ENCODE results near the gene ATP6V1B1. TPM values are rescaled to one million over a fixed set of nuclear protein-coding genes. Genes with fewer than 3 reads are reported as not detected.

Gene ATP6V1B1
- total and polyA plus RNA-seq, 2 experiments from 2014 or later, result not detected

GRCh38 chr2:70887208-70887549, 48.5 kb upstream of the ATP6V1B1 start:
- Mint-ChIP-seq H3K9me3 (no peaks in the 10 kb centered on the region), H3K4me3 (peak overlapping the region; percentile 66), H3K27me3 (ENCODE audit: insufficient read depth, low read depth, poor library complexity) (peaks cover 98% of the 10 kb centered on the region), H3K36me3 (ENCODE audit: low read depth) (no peaks in the 10 kb centered on the region; the same call in 2 of the 3 replicates), H3K4me1 (peaks cover 28% of the 10 kb centered on the region), H3K27ac (no peak overlapping the region)
- Histone ChIP-seq H3K27me3 (ENCODE audit: insufficient read depth) (peaks cover 100% of the 10 kb centered on the region), H3K4me2 (peak overlapping the region; percentile 91), H3K79me2 (replicated peaks; ENCODE audit: insufficient read depth) (no peaks in the 10 kb centered on the region), H4K20me1 (replicated peaks; ENCODE audit: insufficient read depth) (peaks cover 40% of the 10 kb centered on the region), H3K27ac (ENCODE audit: low read depth) (no peak overlapping the region), H3F3A (replicated peaks; ENCODE audit: low read depth) (peaks cover 32% of the 10 kb centered on the region), H3K4me3 (peak overlapping the region; percentile 69), H3K9me2 (ENCODE audit: insufficient read depth) (no peaks in the 10 kb centered on the region), H2AFZ (peak overlapping the region; percentile 97), H3K4me1 (ENCODE audit: insufficient read depth) (peaks cover 46% of the 10 kb centered on the region), H3K36me3 (ENCODE audit: insufficient read depth) (no peaks in the 10 kb centered on the region)
- TF ChIP-seq CREB1 (CRISPR knock-in tag; IDR thresholded peaks at IDR 0.05; ENCODE audit: low read depth), result no peak
- no peak for TF ChIP-seq POLR2AphosphoS5 (IDR thresholded peaks at IDR 0.05; ENCODE audit: low read depth)
- peak; percentile 61 for TF ChIP-seq EZH2 (IDR thresholded peaks at IDR 0.05; ENCODE audit: low read depth, unreplicated experiment)
- no peak for TF ChIP-seq ZNF331 (CRISPR knock-in tag; IDR thresholded peaks at IDR 0.05; ENCODE audit: low read depth)
- no peak for TF ChIP-seq NANOG (IDR thresholded peaks at IDR 0.05; ENCODE audit: borderline replicate concordance)
- TF ChIP-seq EZH2phosphoT487 (IDR thresholded peaks at IDR 0.05; ENCODE audit: unreplicated experiment), result no peak
- DNase-seq (ENCODE audit: low spot score), result no peak
- ATAC-seq, result no peak

- Histone ChIP-seq H3K27me3 (ENCODE audit: insufficient read depth) (peaks cover 100% of the 10 kb centered on the region), H4K20me1 (replicated peaks; ENCODE audit: insufficient read depth) (peaks cover 43% of the 10 kb centered on the region), H2AFZ (peak overlapping the region; percentile 97), H3K9me2 (ENCODE audit: insufficient read depth) (no peaks in the 10 kb centered on the region), H3K36me3 (ENCODE audit: insufficient read depth) (no peaks in the 10 kb centered on the region), H3K79me2 (replicated peaks; ENCODE audit: insufficient read depth) (no peaks in the 10 kb centered on the region), H3K4me1 (ENCODE audit: insufficient read depth) (peaks cover 46% of the 10 kb centered on the region), H3K4me2 (peak overlapping the region; percentile 91), H3K27ac (ENCODE audit: low read depth) (no peak overlapping the region), H3F3A (replicated peaks; ENCODE audit: low read depth) (peaks cover 32% of the 10 kb centered on the region), H3K4me3 (peak overlapping the region; percentile 69)
- H3K4me3 Mint-ChIP-seq, result peak overlapping the region; percentile 66
- H3K27ac Mint-ChIP-seq, result no peak overlapping the region
- no peaks in the 10 kb centered on the region for H3K9me3 Mint-ChIP-seq
- peaks cover 98% of the 10 kb centered on the region for H3K27me3 Mint-ChIP-seq (ENCODE audit: insufficient read depth, low read depth, poor library complexity)
- TF ChIP-seq EZH2phosphoT487 (IDR thresholded peaks at IDR 0.05; ENCODE audit: unreplicated experiment), result peak; percentile 17
- 0 out of 2 replicates have a peak, but pooled peaks have one; percentile 35 for TF ChIP-seq CREB1 (CRISPR knock-in tag; IDR thresholded peaks at IDR 0.05; ENCODE audit: low read depth)
- no peak for TF ChIP-seq NANOG (IDR thresholded peaks at IDR 0.05; ENCODE audit: borderline replicate concordance)
- peak; percentile 59; the same call in 1 of the 2 replicates for TF ChIP-seq ETS1 (IDR thresholded peaks at IDR 0.05)
- TF ChIP-seq EZH2 (IDR thresholded peaks at IDR 0.05; ENCODE audit: low read depth, unreplicated experiment), result peak; percentile 90
- no peak for TF ChIP-seq ZNF331 (CRISPR knock-in tag; IDR thresholded peaks at IDR 0.05; ENCODE audit: low read depth)
- no peaks in the 10 kb centered on the region; the same call in 2 of the 3 replicates for H3K36me3 Mint-ChIP-seq (ENCODE audit: low read depth)
- peak; percentile 56 for ATAC-seq
- peak; percentile 93 for DNase-seq (ENCODE audit: low spot score)
- peaks cover 28% of the 10 kb centered on the region for H3K4me1 Mint-ChIP-seq
Measured at GRCh38 chr2:70887550-70888246, 48.0 kb upstream of the ATP6V1B1 start.
